ENCODE measurements around the gene CCDC157.
A peak's percentile ranks its signal among the peaks of the same experiment; 100 is the strongest.

The CCDC157 gene

DNA sequence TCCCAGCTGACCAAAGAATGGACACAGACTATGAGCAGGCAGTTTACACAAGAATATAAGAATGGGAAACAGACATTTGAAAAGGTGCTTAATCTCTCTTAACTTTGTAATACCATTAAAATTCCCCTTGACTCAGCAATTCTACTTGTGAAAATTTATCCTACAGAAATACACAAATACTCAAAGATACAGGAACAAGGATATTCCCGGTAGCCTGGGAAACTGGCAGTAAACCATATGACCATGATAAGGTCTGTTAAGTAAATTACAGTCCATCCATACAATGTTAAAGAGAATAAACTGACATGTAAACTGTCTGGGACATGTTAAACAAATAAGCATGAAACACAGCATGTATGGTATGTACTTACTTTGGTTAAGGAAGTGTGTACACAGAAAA, 60.0 kb downstream of the CCDC157 start:
- DNase-seq: no peak

GRCh38 chr22:30420347-30421125, 63.7 kb downstream of the CCDC157 start:
- peak; percentile 83 for DNase-seq

- no peak for DNase-seq
Measured at GRCh38 chr22:30421695-30422480, 65.1 kb downstream of the CCDC157 start.

- DNase-seq: peak; percentile 94
Measured at GRCh38 chr22:30422481-30423300, 65.9 kb downstream of the CCDC157 start.

DNA sequence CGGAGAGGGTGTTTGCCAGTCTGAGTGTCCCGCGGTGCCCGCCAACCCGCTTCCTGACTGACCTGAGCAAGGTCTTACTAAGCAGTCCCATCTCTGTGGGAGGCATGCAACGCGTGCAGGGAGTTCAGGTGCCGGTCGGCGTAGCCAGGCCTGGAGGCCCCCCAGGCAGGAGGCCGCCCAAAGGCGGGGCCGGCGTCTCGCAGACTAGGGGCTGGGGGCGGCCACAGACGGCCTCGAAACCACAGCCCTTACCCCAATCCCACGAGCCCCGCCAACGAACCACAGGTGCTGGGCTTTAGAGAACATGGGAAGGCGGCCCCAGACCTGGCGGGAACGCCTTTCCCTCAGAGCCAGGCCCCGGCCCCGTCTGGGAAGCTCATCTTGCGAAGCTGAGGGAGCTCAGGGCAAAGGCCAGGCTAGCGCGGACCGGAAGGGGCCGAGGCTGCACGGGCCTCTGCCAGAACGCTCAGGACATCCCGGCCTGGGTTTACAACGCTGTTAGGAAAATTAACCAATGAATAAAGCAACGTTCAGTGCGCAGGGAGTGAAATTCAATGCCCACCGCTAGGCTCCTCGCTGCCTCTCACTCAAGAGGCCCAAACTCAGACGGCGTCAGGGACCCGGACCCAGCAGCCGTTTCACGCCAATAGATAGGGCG, 66.6 kb downstream of the CCDC157 start:
- DNase-seq: no peak

DNA sequence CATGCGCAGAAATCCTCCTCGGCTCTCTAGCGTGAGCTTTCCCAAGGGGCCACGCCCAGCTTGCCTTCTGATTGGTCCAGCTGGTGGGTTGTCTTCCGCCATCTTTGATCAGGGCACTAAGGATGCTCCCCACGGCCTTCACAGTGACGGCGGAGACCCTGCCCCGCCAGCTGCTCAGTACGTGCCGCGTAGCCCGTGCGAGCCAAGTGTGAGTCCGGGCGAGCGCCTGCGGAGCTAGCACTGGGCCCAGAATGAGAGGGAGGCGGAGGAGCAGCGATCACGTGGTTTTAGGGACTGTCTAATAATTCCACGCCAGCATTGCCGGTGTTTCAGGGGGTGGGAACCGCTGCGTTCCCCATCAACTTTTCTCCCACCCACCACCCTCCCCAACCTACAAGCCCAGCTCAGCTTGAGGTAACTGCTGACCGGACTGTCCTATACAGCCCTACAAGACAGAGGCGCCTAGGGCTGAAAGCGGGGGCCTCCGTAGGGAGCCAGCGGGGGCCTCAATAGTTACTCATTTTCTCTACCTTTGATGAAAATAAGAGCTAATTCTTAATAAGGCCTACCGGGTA, 67.2 kb downstream of the CCDC157 start:
- peak; percentile 100 for DNase-seq

DNA sequence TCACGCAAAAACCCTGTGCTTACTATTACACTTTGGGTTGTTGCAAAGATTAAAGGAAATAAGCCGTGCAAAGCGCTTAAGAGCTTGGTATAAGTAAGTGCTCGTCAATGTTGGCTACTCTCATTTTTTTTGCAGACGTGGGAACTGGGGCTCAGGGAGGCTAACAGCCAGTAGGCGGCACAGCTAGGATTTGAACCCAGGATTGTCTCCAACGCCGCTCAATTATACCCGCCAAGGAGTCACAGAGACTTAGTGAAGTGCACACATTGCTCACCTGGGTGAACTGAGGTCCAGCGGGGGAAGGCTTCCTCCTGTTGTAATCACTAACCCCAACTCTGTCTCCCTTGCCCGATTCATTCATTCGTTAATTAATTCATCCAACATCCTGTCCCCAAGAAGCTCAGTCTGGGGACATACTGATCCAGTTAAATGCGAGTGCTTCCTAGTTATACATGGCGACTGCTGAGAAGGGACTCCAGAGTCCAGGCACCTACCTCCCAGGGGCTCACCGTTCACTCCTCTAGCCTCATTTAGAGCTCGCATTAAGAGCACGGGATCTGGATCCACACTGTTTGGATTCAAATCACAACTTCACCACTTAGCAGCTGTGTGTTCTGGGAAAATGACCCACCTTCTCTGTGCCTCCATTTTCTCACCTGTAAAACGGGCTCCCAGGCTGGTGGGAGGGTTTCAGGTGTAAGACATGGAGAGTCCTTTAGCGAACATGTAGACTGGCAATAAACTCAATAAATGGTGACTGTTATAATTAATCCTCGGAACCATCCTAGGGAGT, 67.9 kb downstream of the CCDC157 start:
- DNase-seq: peak; percentile 36

DNA sequence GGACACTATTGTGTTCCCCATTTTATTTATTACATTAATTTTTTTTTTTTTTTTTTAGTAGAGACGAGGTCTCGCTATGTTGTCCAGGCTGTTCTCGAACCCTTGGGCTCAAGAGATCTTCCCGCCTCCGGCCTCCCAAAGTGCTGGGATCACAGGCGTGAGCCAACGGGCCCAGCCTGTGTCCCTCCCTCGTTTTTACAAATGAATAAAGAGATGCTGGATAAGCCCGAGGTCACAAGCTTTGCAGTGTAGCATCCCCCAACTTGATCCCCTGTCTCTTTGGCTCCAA, 68.5 kb downstream of the CCDC157 start:
- no peak for DNase-seq

GRCh38 chr22:30425616-30426387, 69.0 kb downstream of the CCDC157 start, which contains the start of gene MTFP1:
TSS of gene MTFP1 (plus strand) at chr22:30425768. CDS start at chr22:30425880, 112 bp downstream.
- peak; percentile 67 for DNase-seq

Data from fibroblast of upper back skin (primary cell).